Testis (tissue), 3 donors: ENCODE measurements around the gene NPAS1. TPM values are rescaled to one million over a fixed set of nuclear protein-coding genes. Genes with fewer than 3 reads are reported as not detected.

Source experiments
- DNase-seq: peaks from one replicate; pipeline ENCODE4 v3.0.0-alpha.2; 2019
- H3K27ac ChIP-seq, 2 donors: fragments of 200-600 bp; sonication (generic); one replicate each; pipeline ENCODE4 v1.5.1; 2019
- H3K27me3 ChIP-seq: fragments of 200-600 bp; sonication (generic); one replicate; pipeline ENCODE4 v1.5.1; 2019
- H3K36me3 ChIP-seq: fragments of 200-600 bp; sonication (generic); one replicate; pipeline ENCODE4 v1.5.1; 2017; ENCODE audit warnings: low read depth; ENCODE audit errors: missing control alignments
- H3K4me1 ChIP-seq: fragments of 200-600 bp; sonication (generic); one replicate; pipeline ENCODE4 v1.5.1; 2019
- H3K4me3 ChIP-seq, 2 donors: fragments of 200-600 bp; sonication (generic); one replicate each; pipeline ENCODE4 v1.5.1; 2017 to 2019
- H3K9me3 ChIP-seq: fragments of 200-600 bp; sonication (generic); one replicate; pipeline ENCODE4 v1.5.1; 2017
- POLR2A ChIP-seq: fragments of 450-650 bp; IDR thresholded peaks from one replicate; pipeline ENCODE4 v1.6.1; 2017; ENCODE audit warnings: antibody characterized with exemption, mild to moderate bottlenecking, moderate library complexity
- WGBS, 2 donors: methylation state at CpG; one replicate each; pipeline ENCODE4 v1.1.5; 2018; 5-methylcytosine and 5-hydroxymethylcytosine counted together
- intact Hi-C: fragments of 100-400 bp; cut with DNase I; formaldehyde crosslinking; loops from one replicate; pipeline ENCODE4 v1.15.1; 2023; ENCODE audit warnings: low total_unique reads
- polyA plus RNA-seq: library from polyadenylated mRNA; stranded (reverse); fragments of 350-450 nt; fragmentation: Illumina TruSeq; extraction: RNeasy Lipid Tissue Mini Kit (QIAGEN cat#74804); gene quantifications from one replicate; pipeline ENCODE4 v1.2.3, GENCODE V29; 2014; ENCODE audit warnings: low read depth, low replicate concordance; ENCODE audit not compliant: insufficient read depth
- total RNA-seq, 2 donors: library from RNA; depleted of rRNA; stranded (reverse); fragments of >200 nt; gene quantifications; one replicate each; pipeline ENCODE4 v1.2.3, GENCODE V29; 2016
- TF ChIP-seq, protein P1 (sequence below), 3 experiments: fragments of 450-650 bp in 2 of 3; fragments of 200-600 bp in 1 of 3; sonication (generic) in 1 of 3; IDR thresholded peaks; one replicate each; pipeline ENCODE4 v1.5.1; 2016 to 2019; ENCODE audit warnings: antibody characterized with exemption in 3 of 3, mild to moderate bottlenecking in 2 of 3, moderate library complexity in 1 of 3

Gene NPAS1
- total and polyA plus RNA-seq, 3 donors from 2014 or later: 1.1 to 2.5 (median 1.1) TPM

GRCh38 chr19:46995492-46995891 is 24.1 kb upstream of the NPAS1 start:
- TF ChIP-seq POLR2A: no peak
- TF ChIP-seq, protein P1, sequence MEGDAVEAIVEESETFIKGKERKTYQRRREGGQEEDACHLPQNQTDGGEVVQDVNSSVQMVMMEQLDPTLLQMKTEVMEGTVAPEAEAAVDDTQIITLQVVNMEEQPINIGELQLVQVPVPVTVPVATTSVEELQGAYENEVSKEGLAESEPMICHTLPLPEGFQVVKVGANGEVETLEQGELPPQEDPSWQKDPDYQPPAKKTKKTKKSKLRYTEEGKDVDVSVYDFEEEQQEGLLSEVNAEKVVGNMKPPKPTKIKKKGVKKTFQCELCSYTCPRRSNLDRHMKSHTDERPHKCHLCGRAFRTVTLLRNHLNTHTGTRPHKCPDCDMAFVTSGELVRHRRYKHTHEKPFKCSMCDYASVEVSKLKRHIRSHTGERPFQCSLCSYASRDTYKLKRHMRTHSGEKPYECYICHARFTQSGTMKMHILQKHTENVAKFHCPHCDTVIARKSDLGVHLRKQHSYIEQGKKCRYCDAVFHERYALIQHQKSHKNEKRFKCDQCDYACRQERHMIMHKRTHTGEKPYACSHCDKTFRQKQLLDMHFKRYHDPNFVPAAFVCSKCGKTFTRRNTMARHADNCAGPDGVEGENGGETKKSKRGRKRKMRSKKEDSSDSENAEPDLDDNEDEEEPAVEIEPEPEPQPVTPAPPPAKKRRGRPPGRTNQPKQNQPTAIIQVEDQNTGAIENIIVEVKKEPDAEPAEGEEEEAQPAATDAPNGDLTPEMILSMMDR (IDR thresholded peaks at IDR 0.05): no peak
- Histone ChIP-seq H3K27me3 (no peaks in the 10 kb centered on the region), H3K9me3 (no peaks in the 10 kb centered on the region), H3K36me3 (no peaks in the 10 kb centered on the region), H3K4me1 (peaks cover 42% of the 10 kb centered on the region), H3K4me3 (no peak overlapping the region), H3K27ac (no peak overlapping the region)
- no peak for DNase-seq
- intact Hi-C loops: loop anchor here (10.0 kb wide), 1 partner anchor 241 kb away; no protein-coding TSS in a partner anchor
- WGBS, 2 donors: 86 to 90% methylated on average over 4 to 7 of the region's 7 CpGs

DNA sequence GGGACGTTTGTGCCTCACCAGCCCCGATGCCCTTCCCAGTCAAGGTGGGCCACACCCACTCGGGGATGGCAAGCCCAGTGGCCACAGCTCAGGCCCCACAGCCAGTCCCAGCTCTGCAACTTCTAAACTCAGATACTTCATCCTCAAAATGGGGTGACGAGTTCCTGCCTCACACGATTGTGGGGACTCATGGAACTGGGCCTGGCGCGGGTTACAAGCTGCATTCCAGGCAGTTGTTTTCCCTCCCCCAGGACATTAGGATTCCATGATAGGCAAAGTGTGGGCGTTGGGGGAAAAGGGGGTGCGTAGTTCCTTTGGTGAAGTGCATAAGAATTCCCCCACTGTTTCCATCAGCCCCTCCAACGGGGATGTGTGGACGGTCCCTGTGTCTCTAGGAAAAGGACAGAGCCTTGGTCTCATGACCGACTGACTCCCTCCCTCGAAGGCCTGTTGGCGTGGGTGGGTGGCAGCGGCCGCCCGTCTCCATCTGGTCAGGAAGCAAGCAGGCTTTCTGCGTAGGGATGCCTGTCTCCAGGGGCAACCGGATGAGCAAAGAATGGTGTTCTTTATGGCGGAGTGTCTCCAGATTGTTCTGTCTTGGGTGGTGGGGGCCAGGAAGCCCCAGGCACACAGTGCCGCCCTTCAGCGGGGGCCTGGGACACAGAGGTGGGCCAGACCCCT is 21.1 kb upstream of the NPAS1 start:
- Histone ChIP-seq H3K4me3 (no peak overlapping the region), H3K27ac (no peak overlapping the region), H3K36me3 (no peaks in the 10 kb centered on the region), H3K9me3 (no peaks in the 10 kb centered on the region), H3K27me3 (no peaks in the 10 kb centered on the region), H3K4me1 (peaks cover 11% of the 10 kb centered on the region)
- no peak for TF ChIP-seq POLR2A
- TF ChIP-seq, protein P1 (IDR thresholded peaks at IDR 0.05): no peak
- no peak for DNase-seq
- intact Hi-C loops: loop anchor here (10.0 kb wide), 1 partner anchor 244 kb away; no protein-coding TSS in a partner anchor
- WGBS, 2 donors: 92 to 95% methylated on average over 22 of the region's 22 CpGs

DNA sequence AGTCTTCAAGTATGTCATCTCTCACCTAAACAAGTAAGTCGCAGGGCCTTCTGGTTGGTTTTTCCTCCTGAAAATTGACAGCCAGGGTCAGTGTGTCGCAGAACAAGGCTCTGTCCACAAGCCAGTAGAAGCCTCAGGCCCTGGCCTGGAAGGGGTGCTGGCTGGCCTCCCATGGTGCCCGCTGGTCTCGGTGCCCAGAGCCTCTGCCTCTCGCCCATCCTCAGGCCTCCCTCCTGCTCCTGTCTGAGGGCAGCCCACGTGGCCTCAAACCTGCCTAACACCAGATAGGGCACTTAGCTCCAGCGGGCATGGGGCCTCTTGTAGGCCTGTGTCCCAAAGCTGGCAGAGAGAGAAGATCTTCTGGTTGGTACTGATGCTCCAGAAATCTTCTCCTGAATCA is 20.3 kb upstream of the NPAS1 start:
- DNase-seq: no peak
- Histone ChIP-seq H3K27ac (no peak overlapping the region), H3K36me3 (no peaks in the 10 kb centered on the region), H3K4me3 (no peak overlapping the region), H3K4me1 (peaks cover 6% of the 10 kb centered on the region), H3K27me3 (no peaks in the 10 kb centered on the region), H3K9me3 (no peaks in the 10 kb centered on the region)
- intact Hi-C loops: loop anchor here (10.0 kb wide), 1 partner anchor 245 kb away; no protein-coding TSS in a partner anchor
- WGBS, 2 donors: 89 to 95% methylated on average over 3 to 7 of the region's 7 CpGs
- TF ChIP-seq, protein P1 (IDR thresholded peaks at IDR 0.05): no peak
- no peak for TF ChIP-seq POLR2A

GRCh38 chr19:46999878-47000277 is 19.8 kb upstream of the NPAS1 start:
- Histone ChIP-seq H3K36me3 (no peaks in the 10 kb centered on the region), H3K4me3 (no peak overlapping the region), H3K4me1 (peaks cover under 1% of the 10 kb centered on the region), H3K9me3 (no peaks in the 10 kb centered on the region), H3K27me3 (no peaks in the 10 kb centered on the region), H3K27ac (no peak overlapping the region)
- 92% methylated on average over 14 of the region's 14 CpGs; no CpG with 5 or more reads in 1 of the 2 donors for WGBS, 2 donors
- TF ChIP-seq POLR2A: no peak
- TF ChIP-seq, protein P1 (IDR thresholded peaks at IDR 0.05): no peak
- DNase-seq: no peak
- intact Hi-C loops: loop anchor here (10.0 kb wide), 1 partner anchor 245 kb away; no protein-coding TSS in a partner anchor

DNA sequence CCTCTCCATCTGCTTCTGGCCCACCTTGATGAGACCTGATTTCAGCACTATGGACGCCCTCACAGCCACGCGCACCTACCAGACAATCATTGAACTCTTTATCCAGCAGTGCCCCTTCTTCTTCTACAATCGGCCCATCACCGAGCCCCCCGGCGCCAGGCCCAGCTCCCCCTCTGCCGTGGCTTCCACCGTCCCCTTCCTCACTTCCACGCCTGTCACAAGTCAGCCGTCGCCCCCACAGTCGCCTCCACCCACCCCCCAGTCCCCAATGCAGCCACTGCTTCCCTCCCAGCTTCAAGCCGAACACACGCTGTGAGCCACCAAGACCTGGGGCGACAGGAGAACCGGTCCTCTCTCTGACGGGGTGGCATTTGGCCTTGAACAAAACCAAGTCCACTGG is 19.3 kb upstream of the NPAS1 start:
- Histone ChIP-seq H3K36me3 (no peaks in the 10 kb centered on the region), H3K4me1 (no peaks in the 10 kb centered on the region), H3K27me3 (no peaks in the 10 kb centered on the region), H3K4me3 (no peak overlapping the region), H3K27ac (no peak overlapping the region), H3K9me3 (no peaks in the 10 kb centered on the region)
- 92% methylated on average over 15 to 18 of the region's 18 CpGs for WGBS, 2 donors
- intact Hi-C loops: no loop called here
- no peak for DNase-seq
- TF ChIP-seq, protein P1 (IDR thresholded peaks at IDR 0.05): no peak
- TF ChIP-seq POLR2A: no peak
